Activated CD4-positive, alpha-beta T cell treated with anti-CD3 and anti-CD28 coated beads for 1 hour (primary cell): ENCODE data around the gene ENTPD1.
"Not testable (repeated sequence)": the region's sequence is repeated elsewhere in the genome, so short reads cannot be mapped to it uniquely, and the experiment has no call there.

Experiments
- DNase-seq: peaks from one replicate; pipeline ENCODE4 v3.0.0-alpha.2; 2020

Gene ENTPD1

DNA sequence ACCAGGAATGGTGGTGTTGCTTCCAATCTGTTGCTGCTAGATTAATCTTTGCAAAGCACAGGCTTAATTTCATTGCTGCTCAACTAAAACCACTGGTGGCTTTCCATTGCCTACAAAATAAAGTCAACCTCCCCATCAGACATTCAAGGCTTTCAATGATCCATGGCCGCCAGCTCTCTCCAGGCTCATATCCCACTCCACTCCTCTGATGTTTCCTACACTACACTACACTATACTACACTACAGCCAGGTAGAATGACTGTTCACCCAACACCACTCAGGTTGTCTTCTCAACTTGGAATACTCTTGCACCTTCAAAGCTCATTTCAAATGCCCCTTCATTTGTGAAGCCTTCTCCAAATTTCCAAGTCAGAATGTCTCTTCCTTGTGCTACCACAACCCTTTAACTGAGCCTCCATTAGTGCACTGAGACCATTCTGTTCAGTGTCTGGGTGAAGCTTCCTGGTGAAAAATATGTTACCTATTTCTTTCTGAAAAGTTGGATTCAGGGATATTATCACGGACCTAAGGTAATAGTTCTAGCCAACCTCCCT, 116.3 kb downstream of the ENTPD1 start:
- DNase-seq, result no peak

DNA sequence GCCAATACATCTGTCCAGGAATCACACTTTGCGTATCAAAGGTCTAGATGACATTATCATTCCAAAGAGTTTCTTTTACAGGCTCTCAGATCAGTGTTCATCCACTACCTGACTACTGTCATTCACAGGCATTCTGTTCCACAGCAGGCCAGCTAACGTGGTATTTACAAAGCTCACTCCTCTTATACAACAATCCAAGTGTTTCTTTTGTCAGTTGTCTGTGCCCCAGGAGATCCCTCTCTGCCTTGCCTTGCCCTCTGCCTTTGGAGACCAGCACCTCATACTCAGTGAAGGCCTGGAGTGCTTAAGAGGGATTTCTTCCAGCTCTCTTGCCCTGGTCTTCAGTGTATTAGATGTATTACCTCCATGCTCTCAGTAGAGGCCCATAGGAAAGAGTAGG, 117.2 kb downstream of the ENTPD1 start:
- no peak for DNase-seq

DNA sequence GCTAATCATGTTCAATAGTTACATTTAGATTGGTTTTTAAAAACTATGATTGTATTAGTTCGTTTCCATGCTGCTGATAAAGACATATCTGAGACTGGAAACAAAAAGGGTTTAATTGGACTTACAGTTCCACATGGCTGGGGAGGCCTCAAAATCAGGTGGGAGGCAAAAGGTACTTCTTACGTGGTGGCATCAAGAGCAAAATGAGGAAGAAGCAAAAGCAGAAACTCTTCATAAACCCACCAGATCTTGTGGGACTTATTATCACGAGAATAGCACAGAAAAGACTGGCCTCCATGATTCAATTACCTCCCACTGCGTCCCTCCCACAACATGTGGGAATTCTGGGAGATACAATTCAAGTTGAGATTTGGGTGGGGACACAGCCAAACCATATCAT, 117.7 kb downstream of the ENTPD1 start:
- DNase-seq, result no peak

GRCh38 chr10:95874783-95875182, 118.8 kb downstream of the ENTPD1 start:
- not testable (repeated sequence) for DNase-seq

GRCh38 chr10:95876756-95877155, 120.8 kb downstream of the ENTPD1 start:
- DNase-seq, result no peak

DNA sequence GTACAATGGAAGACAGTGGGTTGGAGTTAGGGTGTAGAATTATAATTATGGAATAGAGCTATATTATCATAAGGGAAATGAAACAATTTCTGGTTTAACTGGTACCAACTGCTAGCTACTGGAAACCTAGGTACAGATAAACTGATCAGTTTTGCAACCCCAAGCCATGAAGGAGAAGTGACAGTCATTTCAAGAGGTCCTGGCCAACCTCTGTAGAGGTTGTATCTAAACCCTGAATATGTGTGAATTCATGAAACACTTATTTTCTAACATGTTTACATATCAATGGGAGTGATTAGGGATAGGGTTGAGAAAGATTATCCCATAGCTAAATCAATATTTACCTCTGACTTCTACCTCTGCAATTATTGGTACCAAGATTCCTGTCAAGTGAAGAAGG, 121.9 kb downstream of the ENTPD1 start:
- DNase-seq, result no peak

DNA sequence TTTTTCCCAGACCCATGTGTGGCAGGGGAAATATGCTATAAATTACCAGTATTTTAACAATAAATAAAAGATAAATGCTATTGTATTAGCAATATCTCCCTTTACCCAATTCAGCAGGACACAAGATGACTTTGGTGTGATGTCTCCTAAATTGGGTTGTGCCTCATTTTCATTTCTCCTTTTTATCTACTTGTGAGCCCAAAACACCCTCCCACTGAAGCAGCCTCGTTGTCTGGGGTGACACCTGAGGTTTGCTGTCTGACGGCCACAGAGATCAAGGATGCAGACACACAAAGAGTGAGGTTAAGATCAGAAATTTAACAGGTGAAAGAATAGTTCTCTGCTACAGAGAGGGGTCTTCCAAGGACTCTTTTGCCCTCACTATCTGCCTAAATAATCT, 124.7 kb downstream of the ENTPD1 start:
- no peak for DNase-seq

DNA sequence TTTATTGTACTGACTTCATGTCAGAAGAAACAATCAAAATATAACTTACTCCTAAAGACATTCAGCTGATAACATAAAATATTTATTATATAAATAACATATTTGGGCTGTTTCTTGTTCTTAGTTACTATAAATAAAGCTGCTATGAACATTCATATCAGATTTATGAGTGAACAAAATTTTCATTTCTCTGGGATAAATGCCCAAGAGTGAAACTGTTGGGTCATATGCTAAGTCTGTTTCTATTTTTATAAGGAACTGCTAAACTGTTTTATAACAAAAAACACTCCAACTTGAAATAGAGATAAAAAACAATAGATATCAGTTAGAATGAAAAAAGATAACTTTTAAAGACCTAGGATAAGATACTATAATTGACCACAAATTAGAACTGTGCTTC, 125.4 kb downstream of the ENTPD1 start:
- DNase-seq, result no peak

GRCh38 chr10:95889830-95890229, 133.9 kb downstream of the ENTPD1 start:
- no peak for DNase-seq

DNA sequence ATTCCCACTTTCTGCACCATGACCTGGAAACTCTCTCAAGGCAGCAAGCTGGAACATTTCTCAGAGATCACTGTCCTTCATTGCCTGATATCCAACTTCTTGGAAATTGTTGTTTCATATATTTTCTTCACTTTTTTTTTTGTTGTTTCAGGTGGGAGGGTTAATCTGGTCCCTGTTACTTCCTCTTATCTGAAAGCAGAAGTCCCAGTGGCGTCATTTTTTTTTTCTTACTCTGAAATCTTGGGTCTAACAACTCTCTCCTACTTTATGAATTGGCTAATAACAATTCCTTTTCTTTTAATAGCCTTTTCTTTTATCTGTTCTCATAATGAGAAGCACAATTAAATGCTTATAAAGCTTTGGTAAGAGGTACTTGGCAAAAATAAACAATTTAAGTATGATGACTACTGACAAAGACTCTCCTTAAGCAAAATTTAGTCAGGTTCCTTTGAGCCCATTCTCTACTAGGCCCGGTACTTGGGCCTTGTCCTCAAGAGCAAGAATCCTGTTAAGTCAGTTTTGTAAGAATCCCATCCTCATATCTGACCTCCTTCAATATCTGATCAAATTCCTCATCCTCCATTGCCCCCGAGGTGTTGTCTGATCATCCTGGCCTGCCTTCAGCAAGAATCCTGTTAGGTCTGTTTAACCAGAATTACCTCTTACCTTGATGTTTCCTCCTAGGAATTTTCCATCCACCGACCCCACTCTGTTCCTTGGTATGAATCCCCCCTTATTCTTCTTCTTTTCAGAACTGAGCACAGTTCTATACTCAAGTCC, 140.3 kb downstream of the ENTPD1 start:
- DNase-seq, result no peak

- DNase-seq, result not testable (repeated sequence)
These were observed 150.1 kb downstream of the ENTPD1 start for GRCh38 chr10:95905897-95906580.

DNA sequence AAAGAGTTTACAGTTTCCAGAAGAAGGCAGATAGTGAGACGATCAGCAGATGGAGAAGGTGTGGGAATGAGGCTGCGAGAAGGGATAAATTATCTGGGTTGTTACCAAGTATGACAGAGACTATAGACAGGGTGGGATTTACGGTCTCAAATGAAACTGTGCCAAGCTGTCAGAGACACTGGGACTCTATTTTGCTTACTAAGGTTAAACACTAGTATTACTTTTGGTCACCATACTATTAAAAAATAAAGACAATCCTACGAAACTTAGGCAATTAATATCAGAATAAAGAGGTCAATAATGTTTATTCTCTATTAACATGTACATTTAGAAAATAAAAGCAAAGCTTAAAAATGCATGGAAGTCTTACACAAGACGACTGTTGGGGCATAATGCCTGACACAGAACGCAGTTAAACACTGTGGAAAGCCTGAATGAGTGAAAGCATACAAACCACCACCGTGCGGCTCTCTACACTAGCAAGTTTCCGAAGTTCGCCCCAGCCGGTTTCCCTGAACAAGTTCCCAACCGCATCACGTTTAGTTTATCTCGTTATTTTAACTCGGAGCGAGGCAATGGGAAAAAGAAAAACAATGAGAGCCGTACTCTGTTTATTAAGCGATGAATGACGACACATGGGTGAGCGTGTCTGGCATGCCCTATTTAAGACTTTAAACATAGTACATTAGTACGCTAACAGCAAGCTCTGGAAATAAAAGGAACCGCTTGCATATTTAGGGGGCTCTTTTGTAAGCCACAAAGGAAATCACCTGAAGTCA, 150.9 kb downstream of the ENTPD1 start:
- DNase-seq, result no peak

DNA sequence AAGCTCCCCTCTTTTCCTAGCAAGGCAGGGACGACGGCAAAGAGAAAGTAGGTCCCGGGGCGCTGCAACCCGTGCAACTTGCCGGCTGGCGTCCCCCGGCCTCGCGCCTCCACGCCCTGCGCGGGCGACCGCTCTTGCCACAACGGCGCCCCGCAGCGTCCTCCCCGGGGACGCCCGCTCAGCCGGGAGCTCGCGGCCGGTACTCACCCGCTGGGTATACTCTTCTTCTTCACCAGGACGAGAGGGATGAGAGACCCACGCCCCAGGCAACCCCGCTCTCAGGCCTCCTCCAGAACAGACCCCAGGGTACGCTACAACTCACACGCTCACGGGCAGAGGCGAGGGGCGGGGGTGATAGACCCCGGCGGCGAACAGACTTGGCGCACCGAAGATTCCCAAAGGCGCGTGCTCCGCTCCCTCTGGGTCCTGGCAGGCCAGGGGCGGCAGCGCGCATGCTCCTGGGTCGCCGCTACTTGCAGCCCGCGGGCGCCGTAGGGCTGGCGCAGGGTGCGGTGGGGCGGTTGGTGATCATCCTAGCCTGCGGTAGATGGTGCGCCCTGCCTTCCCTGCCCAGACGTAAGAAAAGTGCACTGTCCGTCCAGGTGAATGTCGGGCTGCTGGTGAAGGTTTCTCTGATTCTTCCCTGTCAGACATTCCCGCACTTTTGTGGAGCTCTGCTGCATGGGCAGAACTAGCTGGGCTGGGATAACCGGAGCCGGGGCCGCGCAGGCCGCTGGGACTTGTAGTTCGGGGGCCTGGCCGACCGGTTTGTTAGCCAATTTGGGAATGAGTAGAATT, 151.7 kb downstream of the ENTPD1 start, which contains the start of gene CC2D2B:
TSS of gene CC2D2B (plus strand) at position 520 of the 798 bp plus-strand sequence. CDS start 3,349 bp downstream, outside the sequence.
- peak; percentile 38 for DNase-seq

DNA sequence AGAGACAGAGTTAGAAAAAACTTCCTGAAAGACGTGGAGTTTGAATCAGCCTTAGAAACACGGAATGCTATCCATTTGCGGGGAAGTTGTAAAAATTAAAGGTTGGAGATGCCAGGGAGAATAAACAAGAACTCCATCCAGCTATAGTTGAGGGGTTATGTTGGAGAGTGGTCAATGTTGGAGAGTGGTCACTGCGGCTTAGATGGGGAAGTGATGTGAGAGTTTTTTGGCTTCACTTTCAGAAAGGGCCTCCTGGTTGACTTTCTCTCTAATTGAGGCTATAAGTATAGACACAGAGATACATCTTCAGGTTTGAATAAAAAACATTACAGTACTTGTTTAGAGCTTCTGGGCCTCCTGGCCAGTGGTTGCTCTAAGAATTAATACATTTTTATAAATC, 152.5 kb downstream of the ENTPD1 start:
- DNase-seq, result no peak

DNA sequence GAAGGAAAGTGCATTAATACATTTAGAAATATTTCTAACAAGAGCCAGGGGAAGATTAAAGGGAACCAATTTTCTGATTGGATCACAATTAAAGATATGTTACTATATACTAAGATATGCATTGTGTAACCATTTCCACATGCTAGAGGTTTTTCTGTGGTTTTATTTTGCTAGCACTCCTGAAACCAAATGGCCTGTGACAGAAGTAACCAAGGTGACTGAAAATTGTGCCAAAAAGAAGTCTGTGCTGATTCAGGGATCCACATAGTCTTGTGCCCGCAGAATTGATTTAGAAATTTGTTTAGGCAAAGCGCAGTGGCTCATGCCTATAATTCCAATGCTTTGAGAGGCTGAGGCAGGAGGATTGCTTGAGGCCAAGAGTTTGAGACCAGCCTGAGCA, 153.6 kb downstream of the ENTPD1 start:
- no peak for DNase-seq

GRCh38 chr10:95916039-95916438, 160.1 kb downstream of the ENTPD1 start:
- DNase-seq, result not testable (repeated sequence)
